ENCODE data around the gene RBBP9.
"Not testable (repeated sequence)": the region's sequence is repeated elsewhere in the genome, so short reads cannot be mapped to it uniquely, and the experiment has no call there.

The RBBP9 gene
- total RNA-seq, result 13.9 reads per million, percentile 39 among the genes with 10 or more reads in this experiment

DNA sequence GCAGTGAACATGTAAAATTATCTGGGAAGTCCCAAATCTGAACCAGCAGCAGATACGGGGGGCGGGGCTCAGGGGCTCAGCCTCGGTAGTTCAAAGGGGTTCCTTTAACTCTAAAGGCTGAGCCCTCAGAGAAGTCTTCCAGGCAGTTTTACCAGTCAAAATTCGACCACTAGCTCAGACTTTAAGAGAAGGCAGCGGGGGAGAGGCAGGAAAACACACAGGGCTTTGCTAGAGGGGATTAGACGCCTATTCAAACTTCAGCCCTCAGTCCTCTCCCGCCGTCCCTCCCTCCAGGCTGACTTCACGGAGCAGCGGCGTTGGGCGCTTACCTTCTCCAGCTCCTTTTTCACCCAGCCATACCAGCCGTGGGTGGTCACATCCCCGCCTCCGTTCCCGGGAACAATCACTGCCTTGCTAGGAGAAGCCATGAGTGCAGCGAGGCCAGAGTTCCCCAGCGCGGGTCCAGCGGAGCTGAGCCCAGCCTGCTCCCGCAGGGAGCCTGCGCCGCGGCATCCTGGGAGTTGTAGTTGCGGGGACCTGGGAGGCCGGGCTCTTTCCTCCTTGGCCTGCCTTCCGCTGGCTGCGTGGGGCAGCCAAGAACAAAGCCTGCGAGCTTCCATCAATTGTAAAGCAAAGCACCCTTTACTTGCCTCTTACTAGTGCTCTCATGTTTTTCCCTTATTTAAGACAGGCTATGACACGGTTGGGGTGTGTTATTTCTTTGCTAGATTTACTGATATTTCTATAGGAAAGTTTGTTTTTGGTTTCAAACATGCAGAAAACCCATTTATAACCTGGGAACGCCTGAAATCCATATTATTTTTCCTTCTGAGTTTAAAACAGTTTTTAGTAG lies at the start of gene RBBP9:
Gene RBBP9, minus strand, starts transcription at position 486 of the 853 bp plus-strand sequence. Its CDS starts 58 bp downstream, at position 428.
- DNase-seq, result peak; percentile 63

DNA sequence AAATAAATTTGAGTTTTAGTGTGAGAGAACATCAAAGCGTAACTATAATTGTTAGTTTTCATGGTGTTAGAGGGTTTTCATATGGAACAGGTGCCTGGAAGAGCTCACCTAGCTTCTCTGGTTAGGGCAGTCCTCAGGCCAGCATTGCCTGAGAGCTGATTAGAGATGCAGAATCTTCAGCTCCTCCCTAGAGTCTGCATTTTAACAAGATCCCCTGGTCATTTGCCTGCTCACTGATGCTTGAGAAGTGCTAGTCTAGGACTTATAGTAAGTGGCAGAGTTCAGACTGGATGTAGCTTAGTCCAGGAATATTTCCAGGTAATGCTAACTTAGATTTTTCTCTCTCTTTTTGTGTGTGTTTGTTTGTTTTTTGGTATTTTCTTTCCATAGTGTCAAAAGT lies 48.5 kb upstream of the RBBP9 start:
- no peak for DNase-seq

DNA sequence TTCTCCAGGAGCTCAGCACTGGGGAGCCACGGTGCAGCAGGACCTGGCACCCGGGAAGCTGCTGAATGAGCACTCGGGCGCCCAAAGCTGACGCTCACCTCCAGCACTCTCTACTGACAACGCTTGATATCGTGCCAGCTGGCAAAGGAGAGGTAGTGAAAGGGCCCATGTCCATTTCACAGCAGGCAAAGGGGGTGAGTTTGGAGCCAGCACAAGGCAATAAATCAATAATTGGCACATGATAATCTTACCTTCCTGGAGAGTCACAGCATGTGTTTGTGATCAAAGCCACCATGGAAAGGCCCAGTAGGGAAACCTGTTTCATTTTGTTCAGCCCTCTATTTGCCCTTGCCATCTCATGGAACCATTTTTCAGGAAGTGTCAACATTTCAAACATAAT lies 46.9 kb upstream of the RBBP9 start:
- DNase-seq, result no peak

DNA sequence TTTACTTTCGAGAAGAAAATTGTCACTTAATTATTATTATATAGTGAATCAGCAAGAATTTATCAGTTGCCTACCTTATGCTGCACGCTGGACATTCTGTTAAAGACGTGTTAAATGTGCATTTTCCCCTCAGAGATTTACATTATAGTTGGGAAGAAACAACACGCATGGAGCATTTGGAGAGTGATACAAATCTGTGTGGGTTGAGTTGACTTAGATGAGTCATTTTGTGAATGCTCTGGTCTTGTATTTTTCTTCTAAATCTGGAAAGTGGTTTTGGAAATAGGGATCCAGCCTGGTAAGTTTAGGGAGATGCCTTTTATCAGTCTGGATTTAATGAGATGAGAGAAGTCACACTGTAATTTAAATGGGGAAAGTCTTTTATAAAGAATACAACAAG lies 46.2 kb upstream of the RBBP9 start:
- no peak for DNase-seq

DNA sequence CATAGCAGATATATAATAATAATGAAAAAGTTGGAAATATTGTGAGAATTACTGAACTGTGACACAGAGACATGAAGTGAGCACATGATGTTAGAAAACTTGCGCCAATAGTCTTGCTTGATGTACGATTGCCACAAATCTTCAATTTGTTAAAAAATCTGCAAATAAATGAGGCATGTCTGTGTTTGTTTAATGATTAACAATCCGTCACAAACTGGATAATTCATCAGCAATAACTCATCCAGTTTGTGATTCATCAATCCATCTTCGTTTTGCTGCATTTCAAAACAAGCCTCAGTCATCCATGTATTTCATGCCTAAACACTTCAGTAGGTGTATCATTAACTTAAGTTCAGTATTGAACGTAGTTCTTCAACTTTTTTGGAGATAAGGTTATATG lies 44.7 kb upstream of the RBBP9 start:
- no peak for DNase-seq

DNA sequence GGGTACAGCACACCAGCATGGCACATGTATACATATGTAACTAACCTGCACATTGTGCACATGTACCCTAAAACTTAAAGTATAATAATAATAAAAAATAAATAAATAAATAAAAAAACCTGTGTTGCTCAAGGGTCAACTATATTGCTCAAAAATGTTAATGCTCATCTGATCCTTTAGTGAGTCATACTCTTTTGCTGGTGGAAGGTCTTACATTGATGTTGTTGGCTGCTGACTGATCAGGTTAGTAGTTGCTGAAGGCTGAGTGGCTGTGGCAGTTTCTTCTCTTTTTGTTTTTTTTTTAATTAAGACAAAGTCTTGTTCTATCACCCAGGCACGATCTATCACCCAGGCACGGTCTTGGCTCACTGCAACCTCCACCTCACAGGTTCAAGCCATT lies 40.6 kb upstream of the RBBP9 start:
- DNase-seq, result no peak

DNA sequence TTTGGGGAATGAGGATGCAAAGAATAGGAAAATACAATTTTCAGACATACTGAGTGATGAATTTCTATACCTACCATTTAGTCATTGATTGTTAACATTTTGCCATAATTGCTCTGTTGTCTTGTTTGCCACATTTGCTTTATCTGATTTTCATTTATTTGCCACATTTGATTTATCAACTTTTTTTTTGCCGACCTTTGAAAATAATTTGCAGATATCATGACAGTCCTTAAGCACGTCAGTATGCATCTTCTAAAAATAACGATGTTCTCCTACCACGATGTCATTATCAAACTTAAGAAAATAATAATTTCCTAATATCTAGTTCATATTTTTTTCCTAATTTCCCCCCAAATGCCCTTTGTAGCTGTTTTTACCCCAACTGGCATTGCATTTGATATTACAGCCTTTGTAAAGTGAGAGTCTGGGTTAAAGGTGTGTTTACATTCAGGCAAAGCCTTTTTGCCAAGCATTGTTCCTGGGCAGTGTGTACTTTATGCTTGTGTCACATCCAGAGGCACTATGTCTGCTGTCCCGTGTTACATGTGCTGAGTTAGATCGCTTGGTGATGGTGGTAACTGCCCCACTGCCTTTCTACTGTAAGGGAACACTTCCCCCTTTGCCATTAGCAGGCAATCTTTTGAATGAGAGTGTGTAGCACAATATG lies 37.1 kb upstream of the RBBP9 start:
- no peak for DNase-seq

DNA sequence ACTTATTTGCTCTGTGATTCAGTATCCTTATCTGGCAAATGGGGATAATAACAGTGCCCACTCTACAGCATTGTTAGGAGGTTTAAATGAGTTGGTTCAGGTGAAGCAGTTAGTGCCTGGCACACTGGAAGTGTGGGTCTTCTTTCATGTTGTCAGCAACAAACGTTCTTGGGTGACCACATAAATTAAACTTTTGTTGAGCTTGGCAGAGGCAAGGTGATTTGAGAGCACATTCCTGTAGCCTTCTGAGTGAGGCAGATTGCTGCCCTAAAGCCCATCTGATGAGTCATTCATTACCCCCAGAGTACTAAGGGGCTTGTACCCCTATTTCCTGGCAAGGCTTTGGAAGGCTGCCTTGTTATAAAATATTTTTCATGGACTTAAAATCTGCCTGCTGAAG lies 36.5 kb upstream of the RBBP9 start:
- no peak for DNase-seq

DNA sequence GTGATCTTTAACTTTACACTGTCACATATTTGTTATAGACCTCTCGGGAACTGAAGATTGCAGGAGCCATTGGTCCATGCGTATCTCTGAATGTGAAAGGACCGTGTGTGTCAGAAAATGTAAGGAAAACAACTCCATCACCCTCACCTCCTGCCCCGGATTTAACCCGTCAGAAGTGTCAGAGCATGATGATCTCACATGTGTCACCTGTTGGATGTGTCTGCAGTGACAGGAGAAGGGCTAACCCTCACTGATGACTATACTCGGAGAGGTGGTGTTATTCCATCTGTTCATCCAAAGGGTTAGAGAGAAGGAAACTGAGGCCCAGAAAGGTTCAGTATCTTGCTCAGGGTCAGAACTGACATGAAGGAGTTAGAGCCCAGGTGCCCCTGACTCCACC lies 35.6 kb upstream of the RBBP9 start:
- DNase-seq, result no peak

DNA sequence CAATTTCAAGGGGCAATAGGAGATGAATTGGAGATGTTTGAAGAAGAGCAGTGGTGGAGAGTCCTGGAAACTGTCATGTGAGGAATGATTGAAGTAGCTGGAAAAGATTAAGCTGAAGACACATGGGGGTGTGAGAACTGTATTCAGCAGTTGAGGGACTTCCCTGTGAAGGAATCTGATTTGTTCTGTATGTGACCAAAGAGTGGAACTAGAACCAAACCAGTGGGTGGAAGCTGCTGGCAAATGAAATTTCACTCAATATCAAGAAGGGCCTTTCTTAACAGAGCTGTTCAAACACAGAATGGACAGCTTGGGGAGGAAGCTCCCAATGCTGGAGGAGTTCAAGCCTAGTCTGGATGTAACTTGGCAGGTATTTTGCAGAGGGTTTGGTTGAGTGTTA lies 32.0 kb upstream of the RBBP9 start:
- no peak for DNase-seq

DNA sequence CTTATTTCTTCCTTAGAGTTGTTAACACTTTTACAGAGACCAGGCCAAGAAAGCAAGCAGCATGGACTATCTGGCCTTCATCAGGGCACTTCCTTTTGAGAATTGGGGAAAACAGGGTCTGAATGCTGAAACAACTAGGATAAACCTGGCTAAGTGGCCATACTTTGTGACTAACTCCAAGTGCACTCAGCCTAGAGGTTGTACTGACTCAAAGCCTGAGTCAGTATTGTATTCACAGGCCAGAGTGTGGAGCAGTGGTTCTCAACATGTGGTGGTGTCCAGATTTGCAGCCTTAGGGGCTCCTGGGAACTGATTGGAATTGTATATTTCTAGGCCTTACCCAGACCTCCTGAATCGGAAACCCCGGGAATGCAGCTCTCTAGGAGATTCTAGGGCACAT lies 30.8 kb upstream of the RBBP9 start:
- no peak for DNase-seq

DNA sequence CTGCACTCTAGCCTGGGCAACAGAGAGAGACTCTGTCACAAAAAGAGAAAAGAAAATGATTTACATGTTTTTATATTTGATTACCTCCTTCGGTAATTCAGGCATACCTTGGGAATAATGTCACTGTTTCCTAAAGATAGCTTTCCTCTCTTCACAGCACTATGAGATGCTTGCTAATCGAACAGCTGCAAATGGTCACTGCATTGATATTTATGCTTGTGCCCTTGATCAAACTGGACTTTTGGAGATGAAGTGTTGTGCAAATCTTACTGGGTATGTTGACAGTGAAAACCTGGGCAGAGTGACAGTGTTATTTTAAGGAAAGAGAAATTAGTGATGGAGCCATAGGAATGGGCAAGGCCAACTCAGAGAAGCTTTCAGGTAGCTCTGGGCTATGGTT lies 30.3 kb upstream of the RBBP9 start:
- no peak for DNase-seq

DNA sequence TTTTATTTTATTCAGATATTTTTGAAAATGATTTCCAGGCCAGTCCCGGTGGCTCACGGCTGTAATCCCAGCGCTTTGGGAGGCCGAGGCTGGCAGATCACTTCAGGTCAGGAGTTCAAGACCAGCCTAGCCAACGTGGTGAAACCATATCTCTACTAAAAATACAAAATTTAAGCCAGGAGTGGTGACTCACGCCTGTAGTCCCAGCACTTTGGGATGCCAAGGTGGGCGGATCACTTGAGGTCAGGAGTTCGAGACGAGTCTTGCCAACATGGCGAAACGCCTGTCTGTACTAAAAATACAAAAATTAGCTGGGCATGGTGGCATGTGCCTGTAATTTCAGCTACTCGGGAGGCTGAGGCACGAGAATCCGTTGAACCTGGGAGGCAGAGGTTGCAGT lies 29.7 kb upstream of the RBBP9 start:
- DNase-seq, result not testable (repeated sequence)

DNA sequence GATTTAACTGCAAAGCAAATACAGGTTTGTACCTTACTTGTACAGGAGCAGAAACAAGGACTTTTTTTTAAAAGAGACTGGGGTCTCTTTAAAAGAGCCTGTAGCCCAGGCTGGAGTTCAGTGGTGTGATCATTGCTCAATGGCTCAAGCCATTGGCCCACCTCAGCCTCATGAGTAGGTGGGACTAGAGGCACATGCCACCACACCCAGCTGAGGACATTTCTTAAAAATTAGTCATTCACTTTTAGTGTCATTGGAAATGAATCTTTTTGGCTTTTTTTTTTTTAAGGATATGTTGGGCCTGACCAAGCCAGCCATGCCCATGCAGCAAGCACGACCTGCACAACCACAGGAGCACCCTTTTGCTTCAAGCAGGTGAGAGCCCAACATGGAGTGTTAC lies 27.6 kb upstream of the RBBP9 start:
- no peak for DNase-seq

DNA sequence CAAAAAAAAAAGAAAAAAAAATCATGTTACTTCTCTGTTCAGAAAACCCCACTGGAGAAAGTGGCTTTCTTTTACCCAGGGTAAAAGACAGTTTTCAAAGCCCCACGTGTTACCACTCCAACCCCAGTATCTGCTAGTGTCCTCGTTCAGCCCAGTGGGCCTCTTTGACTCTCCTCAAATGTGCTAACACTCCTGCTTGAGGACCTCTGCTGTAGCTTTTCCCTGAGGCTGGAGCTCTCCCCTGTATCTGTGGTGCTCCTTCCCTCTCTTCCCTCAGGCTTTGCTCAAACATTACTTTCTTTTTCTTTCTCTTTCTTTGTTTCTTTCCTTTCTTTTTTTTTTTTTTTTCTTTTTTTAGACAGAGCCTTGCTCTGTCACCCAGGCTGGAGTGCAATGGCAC lies 26.0 kb upstream of the RBBP9 start:
- DNase-seq, result no peak

DNA sequence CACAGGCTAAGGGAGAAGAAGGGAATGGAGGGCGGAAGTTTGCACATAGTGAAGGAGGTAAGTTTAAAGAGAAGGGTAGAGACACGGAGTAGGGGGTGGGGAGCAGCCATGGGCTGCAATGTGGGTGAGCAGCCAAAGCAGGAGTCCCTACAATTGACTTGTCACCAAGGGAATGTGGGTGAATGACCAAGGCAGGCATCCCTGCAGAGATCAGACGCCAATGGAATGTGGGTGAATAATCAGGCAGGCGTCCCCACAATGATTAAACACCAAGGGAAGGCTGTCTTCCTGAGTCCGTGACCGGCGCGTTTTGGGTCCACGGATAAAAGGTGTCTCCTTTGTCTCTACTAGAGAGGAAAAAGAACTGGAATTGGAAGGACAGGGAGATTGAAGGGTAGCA lies 25.0 kb upstream of the RBBP9 start:
- DNase-seq, result not testable (repeated sequence)

DNA sequence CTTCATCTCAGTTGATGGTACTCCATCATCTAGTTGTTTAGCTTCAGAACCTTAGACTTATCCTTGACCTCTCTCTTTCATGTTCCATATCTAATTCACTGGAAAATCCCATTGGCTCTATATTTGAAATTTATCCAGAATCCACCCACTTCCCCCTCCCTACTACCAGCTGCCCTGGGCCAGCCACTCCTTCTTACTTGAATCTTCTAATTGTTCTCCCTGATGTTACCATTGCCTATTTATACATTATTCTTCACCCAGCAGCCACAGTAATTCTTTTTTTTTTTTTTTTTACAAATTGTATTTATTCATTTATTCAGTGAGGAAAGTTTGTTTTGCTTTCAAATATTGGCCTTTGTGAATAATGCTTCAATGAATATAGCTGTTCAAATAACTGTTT lies 18.9 kb upstream of the RBBP9 start:
- no peak for DNase-seq

DNA sequence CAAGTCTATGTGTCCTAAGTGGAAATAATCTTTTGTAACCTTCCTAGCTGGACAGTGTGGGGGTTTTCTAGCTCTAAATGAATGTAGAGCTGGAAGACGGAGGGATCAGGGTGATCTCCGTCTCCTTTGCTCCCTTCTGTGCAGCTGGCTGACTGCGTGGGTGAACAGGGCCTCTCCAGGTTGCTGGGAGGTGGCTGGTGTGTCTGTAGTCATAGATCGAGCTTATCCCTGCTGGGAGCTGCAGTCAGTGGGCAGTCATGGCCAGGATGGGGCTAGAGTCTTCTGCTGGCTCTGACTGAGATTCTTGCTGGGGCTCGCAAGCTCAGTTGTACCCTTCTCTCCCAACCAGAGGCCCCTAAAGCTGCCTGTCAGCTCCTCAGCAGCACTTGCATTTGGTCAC lies 17.1 kb upstream of the RBBP9 start:
- no peak for DNase-seq

DNA sequence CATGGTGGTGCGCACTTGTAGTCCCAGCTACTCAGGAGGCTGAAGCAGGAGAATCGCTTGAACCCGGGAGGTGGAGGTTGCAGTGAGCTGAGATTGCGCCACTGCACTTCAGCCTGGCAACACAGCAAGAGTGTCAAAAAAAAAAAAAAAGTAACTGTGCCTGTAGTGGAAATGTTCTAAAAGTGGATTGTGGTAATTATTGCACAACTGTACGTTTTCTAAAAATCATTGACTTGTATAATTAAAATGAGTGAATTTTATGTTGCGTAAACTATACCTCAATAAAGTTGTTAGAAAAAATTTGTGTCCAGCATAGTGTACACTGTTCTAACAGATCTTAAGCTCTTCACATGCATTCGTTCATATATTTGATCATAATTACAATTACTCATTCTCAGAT lies 16.2 kb upstream of the RBBP9 start:
- no peak for DNase-seq

DNA sequence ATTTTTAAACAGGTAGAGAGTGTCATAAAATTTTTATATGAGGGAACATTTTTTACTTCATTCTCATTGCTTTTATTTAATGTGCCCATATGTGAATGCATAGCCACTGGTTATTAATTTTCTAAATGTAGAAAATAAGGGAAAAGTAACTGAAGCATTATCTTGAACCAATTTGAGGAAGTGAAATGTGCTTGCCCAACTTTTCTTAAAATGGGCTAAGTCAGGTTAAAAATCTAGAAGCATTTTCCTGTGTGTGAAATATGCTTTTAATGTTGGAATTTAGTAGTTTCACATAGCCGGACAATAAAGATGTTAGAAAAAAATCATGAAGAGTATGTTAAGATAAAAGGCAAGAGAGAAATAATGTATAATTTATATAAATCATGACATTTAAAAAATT lies 14.5 kb upstream of the RBBP9 start:
- no peak for DNase-seq

DNA sequence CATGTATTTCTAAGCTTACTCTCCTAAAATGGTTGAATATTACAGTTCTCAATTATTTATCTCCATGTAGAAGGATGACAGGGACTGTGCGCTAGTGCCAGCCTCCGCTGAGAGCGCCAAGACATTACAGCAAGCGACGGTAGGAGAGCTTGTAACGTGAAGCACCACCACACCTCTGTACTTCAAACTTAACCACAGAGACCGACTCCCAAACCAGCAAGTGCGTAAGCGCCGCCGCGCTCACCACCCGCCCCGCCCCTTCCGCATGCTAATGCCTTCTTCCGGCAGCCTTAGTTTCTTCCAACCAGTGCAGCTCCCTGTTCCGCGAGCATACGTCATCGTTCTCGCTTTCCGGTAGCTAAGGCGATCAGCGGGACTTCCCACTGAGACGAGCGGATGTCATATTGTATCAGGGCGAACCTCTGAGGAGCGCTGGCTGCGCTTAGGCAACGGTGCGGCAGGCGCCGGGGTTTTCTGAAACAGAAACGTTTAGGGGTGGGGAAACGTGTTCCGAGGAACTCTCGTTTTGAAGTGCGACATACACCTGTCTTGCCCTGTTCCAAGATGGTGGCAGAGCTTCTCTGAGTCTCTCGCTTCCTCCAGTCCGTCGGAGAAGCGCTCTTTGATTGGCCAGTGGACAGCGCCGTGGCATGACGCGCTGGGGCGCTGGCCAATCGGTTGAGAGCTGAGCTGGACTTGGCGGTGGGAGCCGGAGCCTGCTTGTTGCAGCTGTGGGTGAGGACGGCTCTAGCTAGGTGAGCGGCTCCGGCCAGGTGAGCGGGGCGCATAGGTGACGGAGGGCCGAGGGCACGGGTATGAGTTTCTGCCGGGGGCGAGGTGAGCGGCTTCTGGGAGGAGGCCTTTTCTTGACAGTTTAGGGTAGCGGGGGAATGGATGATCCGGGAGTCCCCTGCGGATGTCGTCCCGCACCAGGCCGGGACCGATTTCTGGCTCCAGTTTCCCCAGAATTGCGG lies 10.5 kb upstream of the RBBP9 start, which contains the start of gene SEC23B:
Gene SEC23B, plus strand, starts transcription at position 723 of the 974 bp plus-strand sequence. CDS start 2,896 bp downstream, outside the sequence.
- DNase-seq, result peak; percentile 97

DNA sequence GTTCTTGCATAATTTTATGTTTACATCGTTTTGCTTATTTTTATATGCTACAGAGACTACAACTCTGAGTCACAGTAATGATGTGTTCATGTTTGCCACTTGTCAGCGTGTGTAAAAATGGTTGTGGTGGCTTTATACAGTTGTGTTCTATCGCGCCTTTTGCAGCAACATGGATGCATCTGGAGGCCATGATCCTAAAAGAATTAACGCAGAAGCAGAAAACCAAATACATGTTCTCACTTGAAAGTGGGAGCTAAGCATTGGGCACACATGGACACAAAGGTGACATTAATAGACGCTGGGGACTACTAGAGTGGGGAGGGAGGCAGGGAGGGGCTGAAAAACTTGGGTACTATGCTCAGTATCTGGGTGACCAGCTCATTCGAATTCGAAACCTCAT lies 9.7 kb upstream of the RBBP9 start:
- DNase-seq, result peak; percentile 8

DNA sequence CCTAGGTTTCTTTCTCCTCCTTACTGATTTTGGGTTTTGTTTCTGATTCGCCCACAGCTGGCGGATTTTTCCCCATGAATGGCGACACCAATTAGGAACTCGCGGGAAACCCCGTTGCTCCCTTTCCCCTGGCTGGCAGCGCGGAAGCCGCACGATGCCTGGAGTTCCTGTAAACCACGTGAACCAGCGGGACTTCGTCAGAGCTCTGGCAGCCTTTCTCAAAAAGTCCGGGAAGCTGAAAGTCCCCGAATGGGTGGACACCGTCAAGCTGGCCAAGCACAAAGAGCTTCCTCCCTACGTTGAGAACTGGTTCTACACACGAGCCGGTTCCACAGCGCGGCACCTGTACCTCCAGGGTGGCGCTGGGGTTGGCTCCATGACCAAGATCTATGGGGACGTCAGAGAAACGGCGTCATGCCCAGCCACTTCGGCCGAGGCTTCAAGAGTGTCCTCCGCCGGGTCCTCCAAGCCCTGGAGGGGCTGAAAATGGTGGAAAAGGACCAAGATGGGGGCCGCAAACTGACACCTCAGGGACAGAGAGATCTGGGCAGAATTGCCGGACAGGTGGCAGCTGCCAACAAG lies 7.5 kb upstream of the RBBP9 start:
- DNase-seq, result no peak
